GM23248 (cell line): ENCODE measurements around the gene SHB. TPM values are rescaled to one million over a fixed set of nuclear protein-coding genes. Genes with fewer than 3 reads are reported as not detected.

Experiments
- DNase-seq: peaks from one replicate; pipeline ENCODE4 v3.0.0-alpha.2; 2015
- H2AFZ ChIP-seq: fragments of 200-600 bp; sonication (generic); 2 replicates; pipeline ENCODE4 v1.6.1; 2016; ENCODE audit warnings: antibody characterized with exemption
- H3F3A ChIP-seq: fragments of 200-600 bp; sonication (generic); 2 replicates; pipeline ENCODE4 v1.6.1; 2016; ENCODE audit warnings: mild to moderate bottlenecking, antibody characterized with exemption, mixed run types; ENCODE audit not compliant: insufficient read depth
- H3K27ac ChIP-seq: fragments of 200-600 bp; sonication (generic); 2 replicates; pipeline ENCODE4 v1.5.1; 2016; ENCODE audit warnings: mild to moderate bottlenecking
- H3K27me3 ChIP-seq: fragments of 200-600 bp; sonication (generic); replicated peaks from 2 replicates; pipeline ENCODE4 v1.6.1; 2016; ENCODE audit warnings: mild to moderate bottlenecking; ENCODE audit not compliant: insufficient read depth
- H3K36me3 ChIP-seq: fragments of 200-600 bp; sonication (generic); 2 replicates; pipeline ENCODE4 v1.6.1; 2016; ENCODE audit warnings: low read depth, mild to moderate bottlenecking
- H3K4me1 ChIP-seq: fragments of 200-600 bp; sonication (generic); 2 replicates; pipeline ENCODE4 v1.6.1; 2016; ENCODE audit warnings: mild to moderate bottlenecking; ENCODE audit not compliant: insufficient read depth
- H3K4me2 ChIP-seq: fragments of 200-600 bp; sonication (generic); one replicate; pipeline ENCODE4 v1.6.1; 2016; ENCODE audit warnings: mild to moderate bottlenecking; ENCODE audit not compliant: unreplicated experiment
- H3K4me3 ChIP-seq: fragments of 200-600 bp; sonication (generic); 2 replicates; pipeline ENCODE4 v1.5.1; 2016; ENCODE audit warnings: mild to moderate bottlenecking
- H3K79me2 ChIP-seq: fragments of 200-600 bp; sonication (generic); 2 replicates; pipeline ENCODE4 v1.6.1; 2016; ENCODE audit warnings: mild to moderate bottlenecking; ENCODE audit not compliant: insufficient read depth
- H3K9ac ChIP-seq: fragments of 200-600 bp; sonication (generic); 2 replicates; pipeline ENCODE4 v1.6.1; 2016; ENCODE audit warnings: mild to moderate bottlenecking
- H3K9me2 ChIP-seq: fragments of 200-600 bp; sonication (generic); 2 replicates; pipeline ENCODE4 v1.6.1; 2016; ENCODE audit warnings: mixed run types, mild to moderate bottlenecking, moderate library complexity; ENCODE audit not compliant: insufficient read depth
- H3K9me3 ChIP-seq: fragments of 200-600 bp; sonication (generic); one replicate; pipeline ENCODE4 v1.6.1; 2017; ENCODE audit warnings: low read depth
- H4K20me1 ChIP-seq: fragments of 200-600 bp; sonication (generic); 2 replicates; pipeline ENCODE4 v1.6.0; 2016; ENCODE audit not compliant: insufficient read depth
- EZH2 ChIP-seq: fragments of 200-600 bp; sonication (generic); IDR thresholded peaks from 2 replicates; pipeline ENCODE4 v1.6.1; 2018; ENCODE audit warnings: antibody characterized with exemption, mild to moderate bottlenecking; ENCODE audit not compliant: insufficient read depth, poor library complexity, severe bottlenecking
- EZH2phosphoT487 ChIP-seq: fragments of 200-600 bp; sonication (generic); IDR thresholded peaks from 2 replicates; pipeline ENCODE4 v1.6.1; 2018; ENCODE audit warnings: antibody characterized with exemption, moderate library complexity, mild to moderate bottlenecking, low read depth; ENCODE audit not compliant: insufficient read depth
- WGBS, 2 experiments: methylation state at CpG; one replicate each; pipeline ENCODE4 v1.1.6; 2015 to 2017; ENCODE audit warnings: low lambda C conversion rate in 2 of 2, low coverage in 1 of 2; ENCODE audit errors: missing lambda C conversion rate in 2 of 2; 5-methylcytosine and 5-hydroxymethylcytosine counted together
- in situ Hi-C: fragments of 300-500 bp; cut with MboI; formaldehyde crosslinking; loops from 2 replicates; pipeline ENCODE4 v1.15.0; 2020
- polyA plus RNA-seq: library from polyadenylated mRNA; unstranded; fragments of >200 nt; fragmentation: Nextera tagmentation; extraction: Ambion mirVana; gene quantifications from 2 replicates; pipeline ENCODE4 v1.2.1, GENCODE V29; 2016
- total RNA-seq: library from RNA; depleted of rRNA; stranded (reverse); fragments of >200 nt; shearing (Covaris generic); gene quantifications from 2 replicates; pipeline ENCODE4 v1.2.3, GENCODE V29; 2014

SHB gene
- total and polyA plus RNA-seq, 2 experiments from 2014 or later = 3.9 to 11.1 TPM

DNA sequence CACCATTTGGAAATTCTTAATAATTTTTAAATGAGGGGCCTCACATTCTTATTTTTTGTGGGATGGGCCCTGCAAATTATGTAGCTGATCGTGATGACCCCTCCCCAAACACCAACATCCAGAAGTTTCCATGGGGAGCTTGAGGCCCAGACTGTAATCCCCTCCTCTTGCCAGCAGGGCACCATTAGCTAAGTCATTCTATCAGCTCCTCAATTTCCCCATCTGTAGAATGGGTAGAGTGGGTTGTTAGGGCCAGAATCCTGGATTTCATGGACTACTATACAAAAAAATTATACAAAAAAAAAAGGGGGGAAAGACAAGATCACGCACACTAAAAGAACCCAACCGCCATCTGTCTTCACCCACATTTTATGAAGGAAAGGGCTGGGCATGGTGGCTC lies 38.4 kb downstream of the SHB start:
- Histone ChIP-seq H3K9ac (no peak overlapping the region), H3K36me3 (no peaks in the 10 kb centered on the region), H3K27ac (no peak overlapping the region), H3K27me3 (no peaks in the 10 kb centered on the region), H3K9me2 (no peaks in the 10 kb centered on the region), H3K9me3 (no peaks in the 10 kb centered on the region), H3K4me1 (peaks cover 25% of the 10 kb centered on the region), H3K79me2 (peaks cover 90% of the 10 kb centered on the region), H3K4me3 (no peak overlapping the region), H3K4me2 (no peak overlapping the region), H2AFZ (no peak overlapping the region), H3F3A (peaks cover 23% of the 10 kb centered on the region), H4K20me1 (no peaks in the 10 kb centered on the region)
- DNase-seq = no peak
- in situ Hi-C loops = no loop called here
- WGBS, 2 experiments = 96 to 99% methylated on average over 3 of the region's 3 CpGs
- TF ChIP-seq EZH2phosphoT487 (no peak), EZH2 (no peak)

DNA sequence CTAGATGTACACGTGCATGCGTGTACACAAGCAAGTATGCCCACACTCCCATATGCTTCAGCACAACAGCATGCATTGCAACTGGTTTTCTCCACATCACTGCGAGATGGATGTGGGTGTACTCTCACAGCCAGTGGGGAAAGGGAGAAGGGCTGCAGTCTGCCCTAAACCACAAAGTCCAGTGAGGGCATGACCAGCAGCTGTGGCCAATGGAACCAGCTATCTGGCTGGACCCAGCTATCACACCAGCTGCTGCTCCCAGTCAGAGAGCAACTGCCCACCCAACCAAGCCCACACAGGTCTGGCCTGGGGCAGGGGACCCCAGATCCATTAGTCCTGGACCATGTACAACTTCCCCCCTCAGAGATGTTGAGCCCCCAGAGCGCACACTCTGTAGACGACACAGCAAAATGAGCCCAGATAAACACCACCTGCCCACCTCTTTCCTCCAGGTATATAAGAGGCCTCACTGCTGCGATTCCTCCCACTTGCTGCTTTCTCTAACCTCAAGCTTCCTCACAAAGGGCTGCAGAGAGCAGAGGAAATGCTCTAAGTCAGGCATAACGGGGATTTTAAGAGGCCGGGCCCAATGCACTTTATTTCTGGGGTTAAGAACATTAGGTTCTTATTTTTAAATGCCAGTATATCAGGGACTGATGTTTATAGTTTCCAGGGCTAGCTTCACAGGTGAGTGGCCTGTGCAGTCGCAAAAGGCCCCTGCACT lies 39.0 kb downstream of the SHB start:
- no peak overlapping the region for H3K27ac ChIP-seq
- no peak overlapping the region for H3K9ac ChIP-seq
- H3K79me2 ChIP-seq = peaks cover 90% of the 10 kb centered on the region
- in situ Hi-C loops = no loop called here
- H3K4me3 ChIP-seq = no peak overlapping the region
- TF ChIP-seq EZH2phosphoT487 = no peak
- no peak for TF ChIP-seq EZH2
- no peak overlapping the region for H2AFZ ChIP-seq
- H4K20me1 ChIP-seq = no peaks in the 10 kb centered on the region
- WGBS, 2 experiments = 97 to 98% methylated on average over 9 of the region's 9 CpGs
- H3K27me3 ChIP-seq = no peaks in the 10 kb centered on the region
- peaks cover 24% of the 10 kb centered on the region for H3F3A ChIP-seq
- no peaks in the 10 kb centered on the region for H3K36me3 ChIP-seq
- H3K9me2 ChIP-seq = no peaks in the 10 kb centered on the region
- H3K4me2 ChIP-seq = no peak overlapping the region
- H3K4me1 ChIP-seq = peaks cover 25% of the 10 kb centered on the region
- H3K9me3 ChIP-seq = no peaks in the 10 kb centered on the region
- DNase-seq = no peak

DNA sequence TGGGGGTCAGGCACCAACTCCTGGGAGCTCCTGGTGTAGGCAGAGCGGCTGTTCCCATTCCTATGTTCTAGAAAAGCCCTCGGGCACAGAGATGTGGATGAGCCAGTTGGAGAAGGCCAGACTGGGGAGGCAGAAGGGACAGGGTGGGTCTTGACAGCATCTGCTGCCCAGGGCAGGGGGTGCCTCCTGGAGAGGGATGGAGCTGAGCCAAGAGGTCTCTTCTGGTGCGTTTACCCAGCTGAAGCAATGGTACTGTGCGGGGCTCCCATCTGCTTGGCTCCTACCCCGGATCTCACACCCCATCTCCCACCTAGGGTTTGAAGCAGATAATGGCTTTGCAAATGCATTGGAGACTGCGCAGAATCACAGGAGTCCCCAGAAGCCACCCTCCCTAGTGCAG lies 41.3 kb downstream of the SHB start:
- H3K4me3 ChIP-seq = no peak overlapping the region
- peaks cover 90% of the 10 kb centered on the region for H3K79me2 ChIP-seq

DNA sequence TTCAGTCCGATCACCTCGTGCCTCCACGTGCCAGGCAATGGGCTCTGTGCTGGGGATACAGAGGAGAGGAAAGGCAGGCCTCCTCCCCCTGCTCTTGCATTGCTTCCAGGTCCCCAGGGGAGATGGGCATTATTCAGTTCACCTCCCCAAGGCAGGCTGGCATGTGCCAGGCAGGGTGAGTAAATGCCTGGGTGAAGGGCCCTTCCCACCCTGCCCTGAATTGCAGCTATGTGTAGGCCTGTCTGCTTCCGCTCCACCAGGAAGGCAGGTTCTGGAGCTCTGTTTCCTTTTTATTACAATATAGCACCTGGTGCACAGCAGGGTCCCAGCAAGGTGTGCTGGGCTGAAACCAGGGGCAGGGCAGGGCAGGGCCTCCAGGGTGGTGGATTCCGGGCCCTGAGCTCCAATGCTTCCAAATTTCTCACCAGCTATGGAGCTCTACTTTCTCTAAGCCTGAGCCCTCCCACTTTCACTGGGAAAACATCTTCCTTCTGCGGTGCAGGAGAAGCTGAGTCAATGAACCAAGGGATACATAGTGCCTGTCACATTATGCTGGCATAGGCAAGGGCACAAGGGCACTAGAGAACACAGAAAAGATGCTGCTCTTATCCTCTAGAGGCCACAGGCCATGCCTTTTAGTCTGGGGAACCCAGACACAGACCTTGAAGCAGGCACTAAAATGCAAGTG lies 42.0 kb downstream of the SHB start:
- peak overlapping the region; percentile 55 for H3K4me2 ChIP-seq
- no peaks in the 10 kb centered on the region for H3K27me3 ChIP-seq
- H3K9me3 ChIP-seq = no peaks in the 10 kb centered on the region
- no peak for DNase-seq
- peaks cover 42% of the 10 kb centered on the region for H3K4me1 ChIP-seq
- peak overlapping the region; percentile 77 for H3K9ac ChIP-seq
- in situ Hi-C loops = no loop called here
- H3K4me3 ChIP-seq = peak overlapping the region; percentile 52
- H4K20me1 ChIP-seq = no peaks in the 10 kb centered on the region
- peaks cover 34% of the 10 kb centered on the region for H3F3A ChIP-seq
- H3K27ac ChIP-seq = peak overlapping the region; percentile 93
- no peak overlapping the region for H2AFZ ChIP-seq
- H3K79me2 ChIP-seq = peaks cover 90% of the 10 kb centered on the region
- no peaks in the 10 kb centered on the region for H3K36me3 ChIP-seq
- 86 to 91% methylated on average over 6 of the region's 6 CpGs for WGBS, 2 experiments
- H3K9me2 ChIP-seq = no peaks in the 10 kb centered on the region
- no peak for TF ChIP-seq EZH2
- no peak for TF ChIP-seq EZH2phosphoT487

More for the DNA sequence above, 41.3 kb downstream of the SHB start:
- no peak for TF ChIP-seq EZH2phosphoT487
- no peak for TF ChIP-seq EZH2
- Histone ChIP-seq H3K4me1 (peaks cover 42% of the 10 kb centered on the region), H3K4me2 (no peak overlapping the region), H3K27me3 (no peaks in the 10 kb centered on the region), H4K20me1 (no peaks in the 10 kb centered on the region), H3K9me3 (no peaks in the 10 kb centered on the region), H3K27ac (no peak overlapping the region), H3F3A (peaks cover 34% of the 10 kb centered on the region), H2AFZ (no peak overlapping the region), H3K9me2 (no peaks in the 10 kb centered on the region), H3K9ac (no peak overlapping the region), H3K36me3 (no peaks in the 10 kb centered on the region)
- DNase-seq = no peak
- in situ Hi-C loops = no loop called here
- WGBS, 2 experiments = 88 to 90% methylated on average over 6 of the region's 6 CpGs
